ENCODE results near the gene CBX8.
A peak's percentile ranks its signal among the peaks of the same experiment; 100 is the strongest.

CBX8 gene

GRCh38 chr17:79750650-79751545, 46.0 kb downstream of the CBX8 start:
- ATAC-seq (no peak), DNase-seq (no peak)

GRCh38 chr17:79749958-79750357, 46.9 kb downstream of the CBX8 start:
- no peak for ATAC-seq
- no peak for DNase-seq

- no peak for DNase-seq
- ATAC-seq, result no peak
These were observed 47.6 kb downstream of the CBX8 start for GRCh38 chr17:79749156-79749815.

GRCh38 chr17:79748295-79749099, 48.4 kb downstream of the CBX8 start:
- DNase-seq (no peak), ATAC-seq (no peak)

- no peak for ATAC-seq
- peak; percentile 13 for DNase-seq
These were observed 49.2 kb downstream of the CBX8 start for GRCh38 chr17:79747508-79748294.

GRCh38 chr17:79746889-79747507, 49.9 kb downstream of the CBX8 start:
- no peak for ATAC-seq
- DNase-seq, result no peak

- ATAC-seq (no peak), DNase-seq (no peak)
These were observed 51.2 kb downstream of the CBX8 start for GRCh38 chr17:79745641-79746105.

GRCh38 chr17:79743614-79744013, 53.3 kb downstream of the CBX8 start:
- DNase-seq (no peak), ATAC-seq (no peak)

GRCh38 chr17:79742951-79743476, 53.9 kb downstream of the CBX8 start:
- ATAC-seq (no peak), DNase-seq (no peak)

GRCh38 chr17:79742589-79742918, 54.3 kb downstream of the CBX8 start:
- no peak for ATAC-seq

More at GRCh38 chr17:79742589-79742918, 54.3 kb downstream of the CBX8 start:
- DNase-seq, result no peak
